Gastroesophageal sphincter (tissue), 4 donors: ENCODE data around the gene GGT1. TPM values are rescaled to one million over a fixed set of nuclear protein-coding genes. Genes with fewer than 3 reads are reported as not detected.
"Not testable (repeated sequence)": the region's sequence is repeated elsewhere in the genome, so short reads cannot be mapped to it uniquely, and the experiment has no call there.

Experiments
- ATAC-seq: fragments of 150-250 bp; one replicate; pipeline ENCODE4 v1.9.1; 2016; ENCODE audit warnings: mild to moderate bottlenecking, moderate library complexity
- H3K27ac ChIP-seq, 4 donors: fragments of 200-600 bp; sonication (generic) in 3 of 4; 1 replicate in 3 of 4; 2 replicates in 1 of 4; pipeline ENCODE4 v1.5.1; 2016 to 2019
- H3K27me3 ChIP-seq: fragments of 200-600 bp; sonication (generic); one replicate; pipeline ENCODE4 v1.5.1; 2019
- H3K36me3 ChIP-seq, 2 donors: fragments of 200-600 bp; sonication (generic); one replicate each; pipeline ENCODE4 v1.5.1; 2019; ENCODE audit warnings: control low read depth in 1 of 2
- H3K4me1 ChIP-seq, 3 donors: fragments of 200-600 bp; sonication (generic); 1 replicate in 2 of 3; 2 replicates in 1 of 3; pipeline ENCODE4 v1.5.1; 2016 to 2019; ENCODE audit warnings: control low read depth in 2 of 3
- H3K4me3 ChIP-seq, 2 donors: fragments of 200-600 bp; sonication (generic); one replicate each; pipeline ENCODE4 v1.5.1; 2019; ENCODE audit warnings: mild to moderate bottlenecking in 1 of 2, moderate library complexity in 1 of 2
- H3K9me3 ChIP-seq, 3 donors: fragments of 200-600 bp; sonication (generic); one replicate each; pipeline ENCODE4 v1.5.1; 2017 to 2019; ENCODE audit warnings: control low read depth in 2 of 3
- WGBS, 2 donors: methylation state at CpG; one replicate each; pipeline ENCODE4 v1.1.5; 2018; ENCODE audit warnings: low coverage in 1 of 2; 5-methylcytosine and 5-hydroxymethylcytosine counted together
- total RNA-seq, 4 donors: library from RNA; depleted of rRNA; stranded (reverse); fragments of >200 nt; gene quantifications; one replicate each; pipeline ENCODE4 v1.1.0, GENCODE V29; 2016
- TF ChIP-seq, protein P1 (sequence below), 4 experiments: fragments of 200-600 bp in 2 of 4; fragments of 450-650 bp in 2 of 4; sonication (generic) in 1 of 4; IDR thresholded peaks; one replicate each; pipeline ENCODE4 v1.5.1; 2017 to 2019; ENCODE audit warnings: antibody characterized with exemption in 4 of 4, mild to moderate bottlenecking in 2 of 4, moderate library complexity in 2 of 4

GGT1 gene
- total RNA-seq, 4 donors from 2014 or later, result 0.47 to 5.0 (median 3.7) TPM

DNA sequence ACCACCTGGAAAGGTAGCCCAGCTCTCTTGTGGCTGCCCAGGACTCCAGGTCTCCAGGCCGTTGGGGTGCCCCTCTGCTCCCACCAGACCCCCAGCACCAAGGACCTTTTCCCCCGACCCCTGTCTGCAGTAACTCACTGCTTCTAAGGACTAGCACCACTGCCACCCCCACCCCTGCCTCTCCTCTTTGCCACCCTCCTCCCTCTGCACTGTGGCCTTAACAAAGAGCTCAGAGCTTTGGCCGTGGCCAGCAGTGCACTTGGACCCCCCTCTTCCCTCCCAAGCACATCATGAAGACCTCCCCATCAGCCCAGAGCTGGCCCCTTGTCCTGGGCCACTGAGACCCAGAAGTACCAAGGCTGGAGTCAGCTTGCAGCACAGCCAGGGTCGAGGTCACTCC lies 46.4 kb downstream of the GGT1 start:
- H3K9me3 ChIP-seq, H3K4me3 ChIP-seq, H3K27ac ChIP-seq, H3K36me3 ChIP-seq, H3K4me1 ChIP-seq, ATAC-seq, H3K27me3 ChIP-seq: not testable (repeated sequence)
- no CpG with 5 or more reads among the region's 4 CpGs for WGBS, 2 donors

DNA sequence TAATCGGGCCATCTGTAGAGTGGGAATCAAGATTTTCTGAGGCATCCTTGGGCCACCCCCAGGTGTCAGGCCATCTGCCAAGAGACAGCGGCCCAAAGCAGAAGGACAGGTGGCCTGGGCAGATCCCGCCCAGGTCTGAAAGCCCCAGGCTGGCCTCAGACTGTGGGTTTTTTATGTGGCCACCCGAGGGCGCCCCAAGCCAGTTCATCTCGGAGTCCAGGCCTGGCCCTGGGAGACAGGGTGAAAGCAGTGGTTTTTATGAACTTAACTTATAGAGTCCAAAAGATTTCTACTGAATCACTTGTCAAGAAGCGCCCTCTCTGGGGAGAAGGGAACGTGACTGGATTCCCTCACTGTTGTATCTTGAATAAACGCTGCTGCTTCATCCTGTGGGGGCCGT lies 47.9 kb downstream of the GGT1 start:
- H3K4me3 ChIP-seq, ATAC-seq, H3K27ac ChIP-seq, H3K27me3 ChIP-seq, H3K9me3 ChIP-seq, H3K36me3 ChIP-seq, H3K4me1 ChIP-seq: not testable (repeated sequence)
- no CpG with 5 or more reads among the region's 10 CpGs for WGBS, 2 donors
- TF ChIP-seq, protein P1, sequence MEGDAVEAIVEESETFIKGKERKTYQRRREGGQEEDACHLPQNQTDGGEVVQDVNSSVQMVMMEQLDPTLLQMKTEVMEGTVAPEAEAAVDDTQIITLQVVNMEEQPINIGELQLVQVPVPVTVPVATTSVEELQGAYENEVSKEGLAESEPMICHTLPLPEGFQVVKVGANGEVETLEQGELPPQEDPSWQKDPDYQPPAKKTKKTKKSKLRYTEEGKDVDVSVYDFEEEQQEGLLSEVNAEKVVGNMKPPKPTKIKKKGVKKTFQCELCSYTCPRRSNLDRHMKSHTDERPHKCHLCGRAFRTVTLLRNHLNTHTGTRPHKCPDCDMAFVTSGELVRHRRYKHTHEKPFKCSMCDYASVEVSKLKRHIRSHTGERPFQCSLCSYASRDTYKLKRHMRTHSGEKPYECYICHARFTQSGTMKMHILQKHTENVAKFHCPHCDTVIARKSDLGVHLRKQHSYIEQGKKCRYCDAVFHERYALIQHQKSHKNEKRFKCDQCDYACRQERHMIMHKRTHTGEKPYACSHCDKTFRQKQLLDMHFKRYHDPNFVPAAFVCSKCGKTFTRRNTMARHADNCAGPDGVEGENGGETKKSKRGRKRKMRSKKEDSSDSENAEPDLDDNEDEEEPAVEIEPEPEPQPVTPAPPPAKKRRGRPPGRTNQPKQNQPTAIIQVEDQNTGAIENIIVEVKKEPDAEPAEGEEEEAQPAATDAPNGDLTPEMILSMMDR (IDR thresholded peaks at IDR 0.05), result peak in 1 of 4 experiments; percentile 37

DNA sequence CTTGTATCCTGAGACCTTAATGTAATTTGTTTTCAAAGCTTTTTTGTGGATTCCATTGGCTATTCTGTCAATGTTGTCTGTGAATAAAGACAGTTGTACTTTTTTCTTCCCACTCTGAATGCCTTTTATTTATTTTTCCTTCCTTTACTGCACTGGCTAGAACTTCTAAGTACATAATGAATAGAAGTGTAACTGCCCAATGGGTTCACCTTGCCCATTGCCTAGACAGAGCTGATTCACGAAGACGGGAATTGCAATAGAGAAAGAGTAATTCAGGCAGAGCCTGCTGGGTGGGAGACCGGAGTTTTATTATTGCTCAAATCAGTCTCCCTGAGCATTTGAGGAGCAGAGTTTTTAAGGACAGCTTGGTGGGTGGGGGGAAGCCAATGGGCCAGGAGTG lies 62.4 kb downstream of the GGT1 start:
- H3K9me3 ChIP-seq, H3K4me1 ChIP-seq, ATAC-seq, H3K27ac ChIP-seq, H3K36me3 ChIP-seq, H3K4me3 ChIP-seq: not testable (repeated sequence)
- WGBS, 2 donors, result 71% methylated on average over 1 of the region's 3 CpGs; no CpG with 5 or more reads in 1 of the 2 donors
- peaks cover 17% of the 10 kb centered on the region for H3K27me3 ChIP-seq

DNA sequence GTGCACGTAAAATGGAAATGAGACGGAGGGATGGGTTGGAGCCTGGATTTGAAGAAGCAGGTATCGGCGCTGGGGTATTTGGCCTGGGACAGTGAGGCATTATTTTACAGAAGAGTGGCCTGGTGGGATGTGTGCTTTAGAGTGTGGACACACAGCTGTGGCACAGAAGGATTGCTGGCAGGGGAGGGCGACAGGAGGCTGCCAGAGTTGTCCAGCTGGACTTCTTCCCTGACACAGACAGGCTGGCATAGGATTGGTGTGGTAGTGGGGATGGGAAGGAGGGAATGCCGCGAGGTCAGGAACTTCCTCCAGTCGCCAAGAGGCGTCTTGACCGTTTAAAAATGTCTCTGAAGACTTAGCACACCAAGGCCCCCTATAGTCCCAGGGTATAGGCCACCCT lies 64.9 kb downstream of the GGT1 start:
- not testable (repeated sequence) for H3K9me3 ChIP-seq, H3K36me3 ChIP-seq, H3K27ac ChIP-seq, H3K4me1 ChIP-seq, H3K4me3 ChIP-seq, ATAC-seq
- WGBS, 2 donors, result 83 to 89% methylated on average over 2 to 4 of the region's 10 CpGs
- H3K27me3 ChIP-seq, result peaks cover 17% of the 10 kb centered on the region

DNA sequence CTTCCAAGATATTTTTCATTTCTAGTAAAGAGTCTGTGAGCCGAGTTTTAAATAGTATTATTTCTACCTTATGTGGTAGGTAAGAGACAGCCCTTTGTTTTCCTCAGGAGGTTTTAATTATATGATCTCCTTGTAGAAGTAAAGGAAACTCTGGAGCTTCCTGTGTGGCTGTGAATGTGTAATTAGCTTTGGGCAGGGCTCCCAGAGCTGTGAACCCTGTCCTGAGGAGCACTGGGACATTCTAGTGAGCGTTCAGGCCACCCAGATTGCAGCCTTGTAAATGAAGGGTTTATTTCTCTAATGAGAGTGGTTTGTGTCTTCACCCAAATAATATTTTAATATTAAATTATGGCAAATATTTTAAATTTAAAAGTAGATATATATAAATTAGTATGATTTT lies 69.5 kb downstream of the GGT1 start:
- not testable (repeated sequence) for H3K4me1 ChIP-seq, H3K4me3 ChIP-seq, ATAC-seq, H3K27me3 ChIP-seq, H3K9me3 ChIP-seq, H3K27ac ChIP-seq, H3K36me3 ChIP-seq
- 78 to 100% methylated on average over 1 of the region's 2 CpGs for WGBS, 2 donors

Other genes with a start within 250 kb of the GGT1 start
- gene ADORA2A, start 175.6 kb upstream of the GGT1 start, total RNA-seq, result 1 to 10 TPM; 1.9 to 5.7 (median 3.3) TPM
- under 1 TPM in 3 of 4 donors, not detected in 1; 0.13 to 0.93 (median 0.50) TPM for gene UPB1, start 107.9 kb upstream of the GGT1 start, total RNA-seq
- 100 to 1,000 TPM; 107 to 178 (median 121) TPM for gene GUCD1, start 48.1 kb upstream of the GGT1 start, total RNA-seq
- gene SNRPD3, start 47.2 kb upstream of the GGT1 start, total RNA-seq, result 100 to 1,000 TPM in 3 of 4 donors, 10 to 100 TPM in 1; 98.4 to 138 (median 104) TPM
- 10 to 100 TPM in 2 of 4 donors, 1 to 10 TPM in 2; 8.5 to 21.2 (median 14.8) TPM for gene LRRC75B, start 10.1 kb upstream of the GGT1 start, total RNA-seq
- gene PIWIL3, start 171.5 kb downstream of the GGT1 start, total RNA-seq, result not detected
- 1 to 10 TPM; 1.8 to 4.2 (median 2.4) TPM for gene SGSM1, start 203.0 kb downstream of the GGT1 start, total RNA-seq